Epidermal melanocyte (primary cell): ENCODE results near the gene PPP1R37.
A peak's percentile ranks its signal among the peaks of the same experiment; 100 is the strongest.

Experiments
- DNase-seq: peaks from one replicate; pipeline ENCODE4 v3.0.0; 2011; ENCODE audit warnings: low spot score; ENCODE audit not compliant: insufficient read length

The PPP1R37 gene

GRCh38 chr19:45092747-45093678 is at the start of gene PPP1R37:
PPP1R37 (plus strand) TSS chr19:45093179; CDS start chr19:45093326, 147 bp downstream.
- peak; percentile 90 for DNase-seq

GRCh38 chr19:45045671-45046353 is 47.2 kb upstream of the PPP1R37 start:
- DNase-seq: no peak

- no peak for DNase-seq
Measured at GRCh38 chr19:45046355-45046754, 46.6 kb upstream of the PPP1R37 start.

- no peak for DNase-seq
Measured at GRCh38 chr19:45047188-45047797, 45.7 kb upstream of the PPP1R37 start.

GRCh38 chr19:45049073-45049736 is 43.8 kb upstream of the PPP1R37 start:
- DNase-seq: no peak

- DNase-seq: no peak
Measured at GRCh38 chr19:45050036-45050435, 42.9 kb upstream of the PPP1R37 start.

GRCh38 chr19:45051929-45052579 is 40.9 kb upstream of the PPP1R37 start:
- DNase-seq: no peak

GRCh38 chr19:45056831-45057230 is 36.1 kb upstream of the PPP1R37 start:
- DNase-seq: no peak

GRCh38 chr19:45057444-45057843 is 35.5 kb upstream of the PPP1R37 start:
- DNase-seq: no peak

- no peak for DNase-seq
Measured at GRCh38 chr19:45058622-45059159, 34.3 kb upstream of the PPP1R37 start.

GRCh38 chr19:45059258-45059965 is 33.6 kb upstream of the PPP1R37 start:
- peak; percentile 77 for DNase-seq

- no peak for DNase-seq
Measured at GRCh38 chr19:45061965-45062364, 31.0 kb upstream of the PPP1R37 start.

- no peak for DNase-seq
Measured at GRCh38 chr19:45063851-45064801, 28.9 kb upstream of the PPP1R37 start.

- DNase-seq: no peak
Measured at GRCh38 chr19:45066921-45067661, 25.9 kb upstream of the PPP1R37 start.

- DNase-seq: no peak
Measured at GRCh38 chr19:45068041-45068440, 24.9 kb upstream of the PPP1R37 start.

GRCh38 chr19:45069056-45069455 is 23.9 kb upstream of the PPP1R37 start:
- DNase-seq: no peak

- no peak for DNase-seq
Measured at GRCh38 chr19:45070214-45070613, 22.8 kb upstream of the PPP1R37 start.

- DNase-seq: no peak
Measured at GRCh38 chr19:45070861-45071544, 22.0 kb upstream of the PPP1R37 start.
